H9 (cell line): ENCODE measurements around the gene PROSER3. TPM values are rescaled to one million over a fixed set of nuclear protein-coding genes. Genes with fewer than 3 reads are reported as not detected.

Experiments
- DNase-seq: peaks from one replicate; pipeline ENCODE4 v3.0.0-alpha.2; 2017
- H2AFZ ChIP-seq: one replicate; pipeline ENCODE4 v1.6.1; 2013; ENCODE audit warnings: mild to moderate bottlenecking, low read length, control low read depth, moderate library complexity
- H2AK5ac ChIP-seq: 2 replicates; pipeline ENCODE4 v1.6.1; 2013; ENCODE audit warnings: low read length, control low read depth, mixed read lengths; ENCODE audit not compliant: insufficient read length
- H2BK120ac ChIP-seq: one replicate; pipeline ENCODE4 v1.6.1; 2013; ENCODE audit warnings: low read depth, mild to moderate bottlenecking, low read length, control low read depth, inconsistent platforms; ENCODE audit not compliant: poor library complexity, severe bottlenecking
- H2BK12ac ChIP-seq: 2 replicates; pipeline ENCODE4 v1.6.1; 2013; ENCODE audit warnings: low read length, control low read depth, mixed read lengths, low read depth; ENCODE audit not compliant: insufficient read length
- H2BK15ac ChIP-seq: 2 replicates; pipeline ENCODE4 v1.6.1; 2013; ENCODE audit warnings: low read depth, low read length, control low read depth
- H2BK20ac ChIP-seq: one replicate; pipeline ENCODE4 v1.6.1; 2013; ENCODE audit warnings: low read depth, mild to moderate bottlenecking, low read length, control low read depth, inconsistent platforms; ENCODE audit not compliant: poor library complexity, severe bottlenecking
- H2BK5ac ChIP-seq: 2 replicates; pipeline ENCODE4 v1.6.1; 2013; ENCODE audit warnings: low read length, control low read depth, mixed read lengths; ENCODE audit not compliant: insufficient read length
- H3K14ac ChIP-seq: 2 replicates; pipeline ENCODE4 v1.6.1; 2013; ENCODE audit warnings: low read length, control low read depth; ENCODE audit not compliant: insufficient read depth
- H3K18ac ChIP-seq: 2 replicates; pipeline ENCODE4 v1.6.1; 2013; ENCODE audit warnings: low read depth, mild to moderate bottlenecking, mixed read lengths, low read length, control low read depth; ENCODE audit not compliant: insufficient read length
- H3K23ac ChIP-seq: 2 replicates; pipeline ENCODE4 v1.6.1; 2013; ENCODE audit warnings: low read length, control low read depth, mixed read lengths, low read depth; ENCODE audit not compliant: insufficient read length
- H3K23me2 ChIP-seq: 2 replicates; pipeline ENCODE4 v1.6.1; 2013; ENCODE audit warnings: low read depth, mild to moderate bottlenecking, mixed read lengths, low read length, control low read depth; ENCODE audit not compliant: insufficient read length, poor library complexity, severe bottlenecking
- H3K27ac ChIP-seq: 2 replicates; pipeline ENCODE4 v1.5.1; 2013; ENCODE audit warnings: low read length, control low read depth, mixed read lengths, low read depth; ENCODE audit not compliant: insufficient read length
- H3K27me3 ChIP-seq: 2 replicates; pipeline ENCODE4 v1.6.1; 2013; ENCODE audit warnings: low read length, control low read depth, inconsistent platforms; ENCODE audit not compliant: insufficient read depth
- H3K4ac ChIP-seq: 2 replicates; pipeline ENCODE4 v1.6.1; 2013; ENCODE audit warnings: low read depth, mild to moderate bottlenecking, control low read depth, inconsistent platforms, low read length, moderate library complexity
- H3K4me1 ChIP-seq: 2 replicates; pipeline ENCODE4 v1.6.1; 2013; ENCODE audit warnings: low read length, control low read depth, inconsistent platforms; ENCODE audit not compliant: insufficient read depth
- H3K4me2 ChIP-seq: 2 replicates; pipeline ENCODE4 v1.6.1; 2013; ENCODE audit warnings: low read length, control low read depth, mixed read lengths; ENCODE audit not compliant: insufficient read length, insufficient read depth
- H3K56ac ChIP-seq: 2 replicates; pipeline ENCODE4 v1.6.1; 2013; ENCODE audit warnings: low read depth, mild to moderate bottlenecking, mixed read lengths, low read length, control low read depth; ENCODE audit not compliant: insufficient read length
- H3K79me1 ChIP-seq: 2 replicates; pipeline ENCODE4 v1.6.1; 2013; ENCODE audit warnings: low read depth, mild to moderate bottlenecking, moderate library complexity, low read length, control low read depth, inconsistent platforms; ENCODE audit not compliant: insufficient read depth, poor library complexity, severe bottlenecking
- H3K79me2 ChIP-seq: 2 replicates; pipeline ENCODE4 v1.6.1; 2013; ENCODE audit warnings: low read length, control low read depth, inconsistent platforms; ENCODE audit not compliant: insufficient read depth
- H3K9ac ChIP-seq: 2 replicates; pipeline ENCODE4 v1.6.1; 2013; ENCODE audit warnings: low read length, control low read depth, mixed read lengths; ENCODE audit not compliant: insufficient read length; ENCODE audit errors: extremely low read depth
- H3K9me3 ChIP-seq: one replicate; pipeline ENCODE4 v1.6.1; 2013; ENCODE audit warnings: low read depth, low read length, inconsistent platforms; ENCODE audit not compliant: control insufficient read depth
- H3T11ph ChIP-seq: one replicate; pipeline ENCODE4 v1.6.1; 2013; ENCODE audit warnings: mild to moderate bottlenecking, low read length, control low read depth, inconsistent platforms
- H4K20me1 ChIP-seq: one replicate; pipeline ENCODE4 v1.6.1; 2013; ENCODE audit not compliant: control insufficient read depth, insufficient read length, insufficient read depth
- H4K5ac ChIP-seq: 2 replicates; pipeline ENCODE4 v1.6.1; 2013; ENCODE audit warnings: low read depth, mild to moderate bottlenecking, mixed read lengths, low read length, control low read depth; ENCODE audit not compliant: insufficient read length
- H4K8ac ChIP-seq: replicated peaks from 2 replicates; pipeline ENCODE4 v1.6.1; 2013; ENCODE audit warnings: low read length, control low read depth, mixed read lengths, low read depth; ENCODE audit not compliant: insufficient read length
- H4K91ac ChIP-seq: 2 replicates; pipeline ENCODE4 v1.6.1; 2013; ENCODE audit warnings: low read depth, mild to moderate bottlenecking, moderate library complexity, mixed read lengths, low read length, control low read depth; ENCODE audit not compliant: insufficient read length
- H3K27ac Mint-ChIP-seq, 3 experiments: 2 replicates in 2 of 3; 3 replicates in 1 of 3; pipeline ENCODE4 v1.8.0; 2020 to 2021; ENCODE audit warnings: mixed read lengths in 3 of 3, mild to moderate bottlenecking in 1 of 3, moderate library complexity in 1 of 3
- H3K27me3 Mint-ChIP-seq: 2 replicates; pipeline ENCODE4 v1.8.0; 2021; ENCODE audit warnings: low read depth, mild to moderate bottlenecking, moderate library complexity, mixed read lengths
- H3K36me3 Mint-ChIP-seq, 3 experiments: 2 replicates in 2 of 3; 3 replicates in 1 of 3; pipeline ENCODE4 v1.8.0; 2020 to 2021; ENCODE audit warnings: low read depth in 3 of 3, mixed read lengths in 3 of 3; ENCODE audit not compliant: insufficient read depth in 1 of 3
- H3K4me1 Mint-ChIP-seq, 2 experiments: 2 replicates each; pipeline ENCODE4 v1.8.0; 2020; ENCODE audit warnings: mixed read lengths in 2 of 2
- H3K4me3 Mint-ChIP-seq, 2 experiments: 2 replicates in 1 of 2; 3 replicates in 1 of 2; pipeline ENCODE4 v1.8.0; 2020 to 2021; ENCODE audit warnings: mild to moderate bottlenecking in 2 of 2, mixed read lengths in 2 of 2, moderate library complexity in 1 of 2
- H3K9me3 Mint-ChIP-seq, 2 experiments: 2 replicates in 1 of 2; 3 replicates in 1 of 2; pipeline ENCODE4 v1.8.0; 2020; ENCODE audit warnings: mild to moderate bottlenecking in 2 of 2, mixed read lengths in 2 of 2, moderate library complexity in 1 of 2
- WGBS: extraction: QIAGEN DNeasy Blood & Tissue Kit; methylation state at CpG from one replicate; pipeline ENCODE4 v1.1.7; 2013; ENCODE audit warnings: missing lambda C conversion rate, low lambda C conversion rate, mixed read lengths; ENCODE audit not compliant: insufficient read length; ENCODE audit errors: extremely low coverage; 5-methylcytosine and 5-hydroxymethylcytosine counted together
- total RNA-seq: library from RNA; stranded (reverse); gene quantifications from 2 replicates; pipeline ENCODE4 v1.2.1, GENCODE V29; 2021
- TF ChIP-seq, protein P1 (sequence below): fragments of 200-600 bp; sonication (generic); conservative IDR thresholded peaks from 3 replicates; pipeline ENCODE4 v1.8.0; 2021; ENCODE audit warnings: antibody characterized with exemption, mild to moderate bottlenecking

PROSER3 gene
- total RNA-seq, 1 experiment from 2014 or later: 29.1 TPM

GRCh38 chr19:35736913-35737886 lies 20.8 kb upstream of the PROSER3 start:
- no peak overlapping the region for H2BK5ac ChIP-seq
- no peak overlapping the region for H3K27ac ChIP-seq
- Mint-ChIP-seq H3K4me3 (no peak overlapping the region), H3K9me3 (no peaks in the 10 kb centered on the region), H3K27ac (no peak overlapping the region; a peak in 1 of 7 replicates), H3K36me3 (peaks cover 34 to 52% (median 51%) of the 10 kb centered on the region in 3 experiments; a peak in 6 of 7 replicates), H3K27me3 (no peaks in the 10 kb centered on the region), H3K4me1 (peaks cover 6 to 8% of the 10 kb centered on the region in 2 experiments)
- H3K27me3 ChIP-seq: no peaks in the 10 kb centered on the region
- H3K14ac ChIP-seq: no peak overlapping the region
- H3K23ac ChIP-seq: no peak overlapping the region
- no peak overlapping the region for H2AK5ac ChIP-seq
- H4K5ac ChIP-seq: no peak overlapping the region
- H3T11ph ChIP-seq: no peak overlapping the region
- no peaks in the 10 kb centered on the region for H4K20me1 ChIP-seq
- H3K4me1 ChIP-seq: no peaks in the 10 kb centered on the region
- no peak overlapping the region for H3K18ac ChIP-seq
- H3K79me2 ChIP-seq: no peaks in the 10 kb centered on the region
- H3K9me3 ChIP-seq: no peaks in the 10 kb centered on the region
- no peak for DNase-seq
- WGBS: no CpG with 5 or more reads among the region's 22 CpGs
- no peak overlapping the region for H2BK20ac ChIP-seq
- no peak overlapping the region for H3K4me2 ChIP-seq
- H3K9ac ChIP-seq: no peak overlapping the region
- H2BK12ac ChIP-seq: no peak overlapping the region
- H2AFZ ChIP-seq: no peak overlapping the region
- no peak overlapping the region for H2BK120ac ChIP-seq
- H4K91ac ChIP-seq: no peak overlapping the region
- H3K23me2 ChIP-seq: peaks cover 6% of the 10 kb centered on the region
- no peak overlapping the region for H4K8ac ChIP-seq
- no peaks in the 10 kb centered on the region for H3K79me1 ChIP-seq
- no peak overlapping the region for H3K56ac ChIP-seq
- H2BK15ac ChIP-seq: no peak overlapping the region
- no peak overlapping the region for H3K4ac ChIP-seq
- TF ChIP-seq, protein P1, sequence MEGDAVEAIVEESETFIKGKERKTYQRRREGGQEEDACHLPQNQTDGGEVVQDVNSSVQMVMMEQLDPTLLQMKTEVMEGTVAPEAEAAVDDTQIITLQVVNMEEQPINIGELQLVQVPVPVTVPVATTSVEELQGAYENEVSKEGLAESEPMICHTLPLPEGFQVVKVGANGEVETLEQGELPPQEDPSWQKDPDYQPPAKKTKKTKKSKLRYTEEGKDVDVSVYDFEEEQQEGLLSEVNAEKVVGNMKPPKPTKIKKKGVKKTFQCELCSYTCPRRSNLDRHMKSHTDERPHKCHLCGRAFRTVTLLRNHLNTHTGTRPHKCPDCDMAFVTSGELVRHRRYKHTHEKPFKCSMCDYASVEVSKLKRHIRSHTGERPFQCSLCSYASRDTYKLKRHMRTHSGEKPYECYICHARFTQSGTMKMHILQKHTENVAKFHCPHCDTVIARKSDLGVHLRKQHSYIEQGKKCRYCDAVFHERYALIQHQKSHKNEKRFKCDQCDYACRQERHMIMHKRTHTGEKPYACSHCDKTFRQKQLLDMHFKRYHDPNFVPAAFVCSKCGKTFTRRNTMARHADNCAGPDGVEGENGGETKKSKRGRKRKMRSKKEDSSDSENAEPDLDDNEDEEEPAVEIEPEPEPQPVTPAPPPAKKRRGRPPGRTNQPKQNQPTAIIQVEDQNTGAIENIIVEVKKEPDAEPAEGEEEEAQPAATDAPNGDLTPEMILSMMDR: peak; percentile 32; the same call in 1 of the 3 replicates
